Sigmoid colon (tissue), 4 donors: Measurements from ENCODE around the gene MSANTD2.

Experiments
- POLR2AphosphoS5 ChIP-seq, 4 donors: sonication (generic); formaldehyde crosslinking; IDR thresholded peaks; one replicate each; pipeline ENCODE4 v1.6.1; 2017; ENCODE audit warnings: antibody characterized with exemption in 4 of 4
- TF ChIP-seq, protein P1 (sequence below), 4 experiments: fragments of 450-650 bp in 3 of 4; fragments of 200-600 bp in 1 of 4; IDR thresholded peaks; one replicate each; pipeline ENCODE4 v1.5.1; 2016 to 2019; ENCODE audit warnings: antibody characterized with exemption in 4 of 4, mild to moderate bottlenecking in 3 of 4, moderate library complexity in 2 of 4

DNA sequence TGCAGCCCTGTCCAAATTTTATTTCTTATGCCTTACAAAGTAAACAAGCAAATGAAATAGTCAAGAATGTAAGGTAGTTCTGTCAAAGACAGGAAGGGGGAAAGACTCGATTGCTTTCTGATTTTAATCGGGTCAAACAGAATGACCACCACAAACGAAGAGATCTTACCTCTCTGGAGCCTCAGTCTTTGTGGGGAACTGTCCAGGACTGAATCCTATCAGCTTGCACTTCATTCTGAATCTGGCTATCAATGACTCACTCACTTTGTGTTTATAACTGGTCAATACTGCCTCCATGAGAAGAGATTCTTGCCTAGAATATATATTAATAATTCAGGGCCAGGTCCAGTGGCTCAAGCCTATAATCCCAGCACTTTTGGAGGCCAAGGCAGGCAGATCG, 17.2 kb downstream of the MSANTD2 start:
- TF ChIP-seq, protein P1, sequence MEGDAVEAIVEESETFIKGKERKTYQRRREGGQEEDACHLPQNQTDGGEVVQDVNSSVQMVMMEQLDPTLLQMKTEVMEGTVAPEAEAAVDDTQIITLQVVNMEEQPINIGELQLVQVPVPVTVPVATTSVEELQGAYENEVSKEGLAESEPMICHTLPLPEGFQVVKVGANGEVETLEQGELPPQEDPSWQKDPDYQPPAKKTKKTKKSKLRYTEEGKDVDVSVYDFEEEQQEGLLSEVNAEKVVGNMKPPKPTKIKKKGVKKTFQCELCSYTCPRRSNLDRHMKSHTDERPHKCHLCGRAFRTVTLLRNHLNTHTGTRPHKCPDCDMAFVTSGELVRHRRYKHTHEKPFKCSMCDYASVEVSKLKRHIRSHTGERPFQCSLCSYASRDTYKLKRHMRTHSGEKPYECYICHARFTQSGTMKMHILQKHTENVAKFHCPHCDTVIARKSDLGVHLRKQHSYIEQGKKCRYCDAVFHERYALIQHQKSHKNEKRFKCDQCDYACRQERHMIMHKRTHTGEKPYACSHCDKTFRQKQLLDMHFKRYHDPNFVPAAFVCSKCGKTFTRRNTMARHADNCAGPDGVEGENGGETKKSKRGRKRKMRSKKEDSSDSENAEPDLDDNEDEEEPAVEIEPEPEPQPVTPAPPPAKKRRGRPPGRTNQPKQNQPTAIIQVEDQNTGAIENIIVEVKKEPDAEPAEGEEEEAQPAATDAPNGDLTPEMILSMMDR (IDR thresholded peaks at IDR 0.05): no peak
- no peak for TF ChIP-seq POLR2AphosphoS5 (IDR thresholded peaks at IDR 0.05)
